ENCODE results near the gene TTN. TPM values are rescaled to one million over a fixed set of nuclear protein-coding genes. Genes with fewer than 3 reads are reported as not detected.
A peak's percentile ranks its signal among the peaks of the same experiment; 100 is the strongest.

The TTN gene
- total RNA-seq, 2 donors from 2014 or later, result 1,330 to 3,257 TPM

DNA sequence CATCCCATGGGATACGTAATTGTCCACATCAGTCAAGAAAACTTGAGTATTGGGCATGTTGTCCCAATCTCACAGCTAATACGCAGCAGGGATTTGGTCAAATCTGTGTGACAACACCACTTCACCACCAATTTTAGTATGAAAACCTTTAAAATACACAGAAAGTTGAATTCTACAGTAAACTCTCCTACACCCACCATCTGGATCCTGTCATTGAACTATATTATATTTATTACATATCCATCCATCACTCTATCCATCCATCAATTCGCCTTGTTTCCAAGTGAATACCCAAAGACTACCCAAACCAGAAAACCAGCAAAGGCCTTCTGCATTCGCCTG is 328.0 kb downstream of the TTN start:
- Histone ChIP-seq H3K27me3 (no peaks in the 10 kb centered on the region), H3K4me1 (peaks cover 0 to 46% of the 10 kb centered on the region in 2 donors), H3K9me3 (no peaks in the 10 kb centered on the region), H3K36me3 (no peaks in the 10 kb centered on the region), H3K27ac (peak overlapping the region; percentile 93 to 95), H3K4me3 (peak overlapping the region; percentile 47 to 62)
- TF ChIP-seq, protein P1, sequence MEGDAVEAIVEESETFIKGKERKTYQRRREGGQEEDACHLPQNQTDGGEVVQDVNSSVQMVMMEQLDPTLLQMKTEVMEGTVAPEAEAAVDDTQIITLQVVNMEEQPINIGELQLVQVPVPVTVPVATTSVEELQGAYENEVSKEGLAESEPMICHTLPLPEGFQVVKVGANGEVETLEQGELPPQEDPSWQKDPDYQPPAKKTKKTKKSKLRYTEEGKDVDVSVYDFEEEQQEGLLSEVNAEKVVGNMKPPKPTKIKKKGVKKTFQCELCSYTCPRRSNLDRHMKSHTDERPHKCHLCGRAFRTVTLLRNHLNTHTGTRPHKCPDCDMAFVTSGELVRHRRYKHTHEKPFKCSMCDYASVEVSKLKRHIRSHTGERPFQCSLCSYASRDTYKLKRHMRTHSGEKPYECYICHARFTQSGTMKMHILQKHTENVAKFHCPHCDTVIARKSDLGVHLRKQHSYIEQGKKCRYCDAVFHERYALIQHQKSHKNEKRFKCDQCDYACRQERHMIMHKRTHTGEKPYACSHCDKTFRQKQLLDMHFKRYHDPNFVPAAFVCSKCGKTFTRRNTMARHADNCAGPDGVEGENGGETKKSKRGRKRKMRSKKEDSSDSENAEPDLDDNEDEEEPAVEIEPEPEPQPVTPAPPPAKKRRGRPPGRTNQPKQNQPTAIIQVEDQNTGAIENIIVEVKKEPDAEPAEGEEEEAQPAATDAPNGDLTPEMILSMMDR (IDR thresholded peaks at IDR 0.05), result no peak
- no peak for DNase-seq (ENCODE audit: low spot score)

DNA sequence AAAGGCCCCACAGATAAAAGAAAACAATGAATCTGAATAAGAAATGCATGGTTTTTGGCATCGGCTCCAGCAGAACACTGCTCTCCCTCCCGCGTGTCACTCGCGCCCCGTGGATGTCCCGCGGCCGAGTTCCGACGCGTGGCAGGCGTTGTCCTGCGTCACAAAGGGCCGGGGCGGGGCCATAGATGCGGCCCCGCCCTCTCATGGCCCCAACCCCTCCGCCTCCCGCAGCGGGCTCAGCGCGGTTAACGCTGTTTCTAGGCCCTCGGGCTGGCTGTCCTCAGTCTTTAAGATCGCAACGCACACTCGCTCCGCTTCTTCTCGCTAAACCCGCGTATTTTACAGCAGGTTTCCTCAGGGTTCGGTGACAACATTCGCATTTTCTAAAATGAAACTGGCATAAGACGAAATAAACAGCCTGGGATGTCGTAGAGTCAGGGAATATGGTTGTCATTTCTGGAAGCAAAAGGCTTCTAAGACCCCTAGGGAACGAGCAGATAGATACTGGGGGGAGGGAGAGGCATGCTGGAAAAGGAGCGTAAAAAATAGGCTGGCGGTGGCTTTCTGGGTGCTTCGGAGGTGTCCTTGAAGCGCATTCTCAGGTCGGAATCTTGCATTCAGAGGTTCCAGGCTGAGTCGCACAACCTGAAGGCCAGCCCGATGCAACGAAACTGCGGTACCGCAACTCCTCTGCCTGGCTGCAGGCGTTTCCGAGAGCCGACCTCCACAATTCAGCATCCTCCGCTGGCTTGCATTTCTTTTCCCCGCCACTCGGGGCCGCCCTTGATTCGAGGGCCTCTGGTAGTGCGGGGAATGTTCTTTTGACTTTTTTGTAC is 328.6 kb downstream of the TTN start, which contains the start of gene FKBP7:
Gene FKBP7 (minus strand): TSS at position 162 of the 836 bp plus-strand sequence. CDS start 101 bp downstream, at position 61.
- TF ChIP-seq, protein P1 (IDR thresholded peaks at IDR 0.05), result peak; percentile 42 to 83
- Histone ChIP-seq H3K4me3 (peak within 1 kb of the TSS; percentile 47 to 62), H3K9me3 (no peaks in the 10 kb centered on the region), H3K27ac (peak within 1 kb of the TSS; percentile 93 to 95), H3K4me1 (peaks cover 0 to 41% of the 10 kb centered on the region in 2 donors), H3K27me3 (no peaks in the 10 kb centered on the region), H3K36me3 (no peaks in the 10 kb centered on the region)
- peak; percentile 89 for DNase-seq (ENCODE audit: low spot score)

DNA sequence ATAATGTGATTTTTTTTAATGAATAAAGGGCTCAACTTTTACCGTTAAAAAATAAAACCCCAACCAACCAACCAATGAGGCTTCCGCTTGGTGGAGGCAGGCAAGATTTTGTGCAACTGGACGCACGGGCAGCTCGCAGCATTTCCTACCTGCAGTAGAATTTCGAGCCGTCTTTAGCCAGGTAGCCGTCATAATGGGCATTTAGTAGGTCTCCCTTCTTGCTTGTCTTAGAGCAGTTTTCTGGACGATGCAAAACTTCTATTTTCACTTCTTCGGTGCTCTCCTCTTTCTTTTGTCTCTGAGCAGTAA is 329.1 kb downstream of the TTN start:
- Histone ChIP-seq H3K4me1 (peaks cover 0 to 41% of the 10 kb centered on the region in 2 donors), H3K27ac (peak overlapping the region; percentile 93 to 95), H3K9me3 (no peaks in the 10 kb centered on the region), H3K4me3 (peak overlapping the region; percentile 47 to 62), H3K27me3 (no peaks in the 10 kb centered on the region), H3K36me3 (no peaks in the 10 kb centered on the region)
- TF ChIP-seq, protein P1 (IDR thresholded peaks at IDR 0.05), result no peak
- no peak for DNase-seq (ENCODE audit: low spot score)

DNA sequence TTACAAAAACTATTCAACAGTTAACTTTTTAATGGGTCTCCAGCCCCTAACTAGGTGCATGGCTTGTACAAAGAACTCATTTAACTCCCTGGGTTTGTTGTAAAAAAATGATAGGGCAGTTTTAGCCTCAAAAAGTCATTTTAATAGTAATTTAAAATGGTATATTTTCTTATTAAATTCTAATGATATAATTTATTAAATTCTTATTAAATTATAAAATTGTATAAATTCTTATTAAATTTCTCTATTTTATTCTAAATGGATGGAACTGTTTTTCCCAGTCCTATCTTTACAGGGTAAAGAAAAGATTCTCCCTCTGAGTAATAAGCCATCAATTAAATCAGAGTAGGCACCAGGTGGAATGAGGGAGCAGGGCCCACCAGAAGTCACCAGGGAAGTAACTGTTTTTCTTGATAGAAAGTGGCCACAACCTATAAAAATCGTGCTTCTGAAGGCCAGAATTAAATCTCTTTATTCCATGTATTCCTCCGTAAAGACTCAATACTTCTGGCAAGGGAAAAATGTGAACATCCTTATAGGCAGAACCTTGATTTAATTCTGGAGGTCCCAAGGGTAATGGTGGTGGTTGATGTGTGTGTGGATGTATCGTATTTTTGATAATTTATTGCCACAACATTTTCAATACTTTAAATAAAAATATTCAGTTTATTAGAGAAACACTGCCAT is 329.6 kb downstream of the TTN start:
- Histone ChIP-seq H3K4me1 (peaks cover 0 to 36% of the 10 kb centered on the region in 2 donors), H3K27me3 (no peaks in the 10 kb centered on the region), H3K27ac (peak overlapping the region; percentile 93 to 95), H3K4me3 (peak overlapping the region; percentile 47 to 62), H3K36me3 (no peaks in the 10 kb centered on the region), H3K9me3 (no peaks in the 10 kb centered on the region)
- TF ChIP-seq, protein P1 (IDR thresholded peaks at IDR 0.05), result no peak
- no peak for DNase-seq (ENCODE audit: low spot score)

DNA sequence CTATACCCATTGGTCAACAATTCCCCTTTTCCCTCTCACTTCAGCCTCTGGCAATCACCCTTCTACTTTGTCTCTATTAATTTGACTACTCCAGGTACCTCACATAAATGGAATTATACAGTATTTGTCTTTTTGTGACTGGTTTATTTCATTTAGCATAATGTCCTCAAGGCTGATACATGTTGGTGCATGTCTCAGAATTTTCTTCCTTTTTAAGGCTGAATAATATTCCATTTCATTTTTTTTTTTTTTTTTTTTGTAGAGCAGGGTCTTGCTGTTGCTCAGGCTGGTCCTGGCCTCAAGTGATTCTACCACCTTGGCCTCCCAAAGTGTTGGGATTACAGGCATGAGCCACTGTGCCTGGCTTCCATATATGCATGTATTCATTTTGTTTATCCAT is 330.7 kb downstream of the TTN start:
- no peaks in the 10 kb centered on the region for H3K36me3 ChIP-seq
- no peaks in the 10 kb centered on the region for H3K9me3 ChIP-seq
- H3K4me3 ChIP-seq, result no peak overlapping the region
- DNase-seq (ENCODE audit: low spot score), result no peak
- peaks cover 0 to 25% of the 10 kb centered on the region in 2 donors for H3K4me1 ChIP-seq
- no peaks in the 10 kb centered on the region for H3K27me3 ChIP-seq
- no peak overlapping the region for H3K27ac ChIP-seq
- TF ChIP-seq, protein P1 (IDR thresholded peaks at IDR 0.05), result no peak

Other genes with a start within 250 kb of the TTN start
- 100 to 1,000 TPM in 1 of 2 donors, 10 to 100 TPM in 1; 28.9 to 146 TPM for gene CCDC141, start 242.7 kb upstream of the TTN start, total RNA-seq

Measured in right atrium auricular region (tissue), 2 donors.